D721Med (cell line): ENCODE data around the gene GPR162.

ENCODE experiments used
- DNase-seq: peaks from one replicate; pipeline ENCODE4 v3.0.0; 2011; ENCODE audit warnings: low spot score; ENCODE audit not compliant: insufficient read length
- FAIRE-seq: peaks from 2 replicates; lab custom pipeline; 2011; peaks lifted over from hg19 to GRCh38; lab: Jason Lieb, UNC
- CTCF ChIP-seq: IDR thresholded peaks from 2 replicates; pipeline ENCODE4 v1.5.1; 2012; ENCODE audit warnings: mild to moderate bottlenecking, control low read depth; ENCODE audit not compliant: insufficient read depth; ENCODE audit errors: missing control alignments

GPR162 gene

DNA sequence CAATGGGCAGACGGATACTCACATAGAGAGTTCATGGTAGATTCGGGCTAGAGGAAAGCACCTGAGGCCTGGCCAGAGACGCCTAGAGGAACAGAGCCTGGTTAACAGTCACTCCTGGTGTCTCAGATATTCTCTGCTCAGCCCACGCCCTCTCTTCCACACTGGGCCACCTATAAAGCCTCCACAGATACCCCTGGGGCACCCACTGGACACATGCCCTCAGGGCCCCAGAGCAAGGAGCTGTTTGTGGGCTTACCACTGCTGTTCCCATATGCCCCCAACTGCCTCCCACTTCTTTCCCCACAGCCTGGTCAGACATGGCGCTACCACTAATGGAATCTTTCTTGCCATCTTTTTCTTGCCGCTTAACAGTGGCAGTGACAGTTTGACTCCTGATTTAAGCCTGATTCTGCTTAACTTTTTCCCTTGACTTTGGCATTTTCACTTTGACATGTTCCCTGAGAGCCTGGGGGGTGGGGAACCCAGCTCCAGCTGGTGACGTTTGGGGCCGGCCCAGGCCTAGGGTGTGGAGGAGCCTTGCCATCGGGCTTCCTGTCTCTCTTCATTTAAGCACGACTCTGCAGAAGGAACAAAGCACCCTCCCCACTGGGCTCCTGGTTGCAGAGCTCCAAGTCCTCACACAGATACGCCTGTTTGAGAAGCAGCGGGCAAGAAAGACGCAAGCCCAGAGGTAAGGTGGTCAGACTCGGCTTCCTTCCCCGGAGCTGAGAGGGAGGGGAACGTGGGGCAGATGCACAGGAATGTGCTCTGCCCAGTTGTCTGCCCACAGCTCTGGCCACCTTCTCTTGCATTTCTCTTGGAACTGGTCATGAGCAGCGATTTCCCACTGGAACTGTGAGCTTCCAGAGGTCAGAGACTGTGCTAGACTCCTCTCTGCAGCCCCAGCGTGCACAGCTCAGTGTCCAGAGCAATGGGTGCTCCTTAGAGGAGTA, 32.4 kb upstream of the GPR162 start, which contains the start of gene CD4:
TSS of gene CD4 (plus strand) at position 557 of the 953 bp plus-strand sequence. CDS start 10,611 bp downstream, outside the sequence.
- TF ChIP-seq CTCF, result no peak
- no peak for DNase-seq
- no peak for FAIRE-seq

DNA sequence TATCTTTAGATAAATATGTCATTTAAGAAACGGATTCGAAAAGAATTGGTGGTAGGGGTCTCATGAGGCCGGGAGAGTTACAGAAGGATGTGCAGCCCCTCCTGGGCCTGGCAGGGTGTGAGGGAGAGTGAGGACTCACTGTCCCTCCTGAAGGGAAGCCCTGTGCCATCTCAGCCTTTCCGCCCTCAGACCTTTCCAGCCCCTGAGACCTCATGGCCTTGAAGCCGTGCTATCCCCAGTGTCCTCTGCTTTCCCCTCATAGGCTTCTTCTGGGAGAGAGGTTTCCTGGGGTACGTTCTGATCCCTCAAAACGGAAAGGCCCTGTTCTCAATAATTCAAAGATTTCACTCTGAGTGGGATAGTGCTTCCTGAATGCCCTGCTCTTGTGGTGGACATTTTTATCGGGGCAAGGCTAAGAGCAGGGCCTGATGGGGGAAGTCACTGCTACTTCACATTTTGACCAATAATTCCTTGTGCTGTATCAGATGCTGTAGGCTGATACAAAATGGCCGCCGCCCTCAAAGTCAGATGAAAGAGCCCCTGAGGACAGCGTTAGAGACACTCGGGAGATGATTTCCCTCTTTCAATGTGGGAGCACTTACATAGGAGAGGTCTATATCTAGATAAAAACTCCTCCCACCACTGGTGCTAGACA, 31.0 kb upstream of the GPR162 start:
- FAIRE-seq, result no peak
- no peak for TF ChIP-seq CTCF
- DNase-seq, result no peak

DNA sequence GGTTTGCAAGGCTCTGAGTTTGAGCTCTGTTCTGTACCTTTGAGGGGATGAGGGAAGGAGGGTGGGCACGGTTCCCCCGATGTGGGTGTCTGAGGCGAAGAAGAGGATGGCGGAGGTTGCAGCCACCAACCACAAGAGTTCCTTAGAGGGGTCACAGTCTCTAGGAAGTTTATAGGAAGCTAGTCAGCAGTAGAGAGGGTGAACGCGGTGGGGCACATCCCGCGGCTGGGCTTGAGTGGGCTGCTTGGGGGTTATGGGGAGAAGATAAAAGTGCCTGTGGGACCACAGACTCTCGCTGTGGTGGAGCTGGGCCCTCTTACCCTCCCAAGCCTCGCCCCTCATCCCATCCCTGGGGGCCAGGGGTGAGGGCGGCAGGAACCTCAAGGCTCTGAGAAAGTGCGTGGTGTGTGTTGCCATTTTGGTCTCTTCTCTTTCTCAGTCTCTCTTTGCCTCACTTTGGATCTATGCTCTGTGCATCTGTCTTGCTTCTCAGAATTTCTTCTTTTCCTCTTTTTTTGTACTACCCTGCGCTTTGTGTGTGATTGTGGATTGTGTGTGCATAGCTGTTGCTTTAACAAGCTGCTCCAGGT, 29.6 kb upstream of the GPR162 start:
- no peak for DNase-seq
- FAIRE-seq, result no peak
- TF ChIP-seq CTCF, result no peak

GRCh38 chr12:6792522-6793201, 29.0 kb upstream of the GPR162 start:
- no peak for DNase-seq
- no peak for FAIRE-seq
- TF ChIP-seq CTCF, result no peak

- FAIRE-seq, result no peak
- no peak for DNase-seq
- no peak for TF ChIP-seq CTCF
Measured at GRCh38 chr12:6795088-6795487, 26.5 kb upstream of the GPR162 start.

DNA sequence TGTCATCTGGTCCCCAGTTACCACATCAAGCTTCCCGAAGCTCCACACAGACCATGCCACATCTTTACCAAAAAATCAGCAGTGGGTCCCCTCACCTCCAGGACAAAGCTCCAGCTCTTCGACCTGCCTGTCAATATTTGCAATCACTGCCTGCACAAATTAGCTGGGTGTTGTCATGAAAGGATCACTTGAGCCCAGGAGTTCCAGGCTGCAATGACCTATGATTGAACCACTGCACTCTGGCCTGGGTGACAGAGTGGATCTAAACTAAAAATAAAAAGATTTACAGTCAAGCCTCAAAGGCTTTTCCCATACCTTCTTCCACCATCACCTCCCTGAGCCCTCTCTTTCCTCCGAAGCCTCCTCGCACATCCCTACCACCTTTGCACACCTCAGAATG, 25.0 kb upstream of the GPR162 start:
- no peak for DNase-seq
- FAIRE-seq, result no peak
- TF ChIP-seq CTCF, result no peak
